DOHH2 (cell line): ENCODE results near the gene TASP1.

Source experiments
- CTCF ChIP-seq: fragments of 200-600 bp; sonication (generic); IDR thresholded peaks from one replicate; pipeline ENCODE4 v1.5.1; 2014; ENCODE audit warnings: antibody characterized with exemption, mild to moderate bottlenecking, low read depth, low read length; ENCODE audit not compliant: poor library complexity, severe bottlenecking
- EZH2phosphoT487 ChIP-seq: fragments of 200-600 bp; sonication (generic); IDR thresholded peaks from 2 replicates; pipeline ENCODE4 v1.6.1; 2017; ENCODE audit warnings: borderline replicate concordance, mild to moderate bottlenecking, antibody characterized with exemption, low read length, moderate library complexity, mixed read lengths

- no peak for TF ChIP-seq CTCF
- no peak for TF ChIP-seq EZH2phosphoT487
Observed at GRCh38 chr20:13535627-13536026, 103.1 kb downstream of the TASP1 start.
